HepG2 (cell line): ENCODE results near the gene FSCN2. TPM values are rescaled to one million over a fixed set of nuclear protein-coding genes. Genes with fewer than 3 reads are reported as not detected.

Source experiments
- ARHGAP35 ChIP-seq: sonication (generic); formaldehyde crosslinking; IDR thresholded peaks from 2 replicates; pipeline ENCODE4 v1.9.0; 2022; ENCODE audit warnings: mild to moderate bottlenecking, inconsistent platforms, moderate library complexity, missing genetic modification reagents, borderline replicate concordance
- FOXJ3 ChIP-seq: sonication (generic); formaldehyde crosslinking; IDR thresholded peaks from 2 replicates; pipeline ENCODE4 v1.4.0; 2020; ENCODE audit warnings: missing genetic modification reagents, mild to moderate bottlenecking, borderline replicate concordance
- HDAC6 ChIP-seq: fragments of 200-600 bp; sonication (generic); IDR thresholded peaks from 2 replicates; pipeline ENCODE4 v1.7.0; 2017; ENCODE audit warnings: mild to moderate bottlenecking, antibody characterized with exemption, low read length, low read depth
- MIER2 ChIP-seq: IDR thresholded peaks from 2 replicates; pipeline ENCODE4 v1.6.1; 2016; ENCODE audit warnings: missing biosample characterization, missing genetic modification reagents
- MLLT10 ChIP-seq: sonication (generic); formaldehyde crosslinking; IDR thresholded peaks from 2 replicates; pipeline ENCODE4 v1.4.0; 2020; ENCODE audit warnings: missing genetic modification reagents
- MXD1 ChIP-seq: sonication (generic); formaldehyde crosslinking; IDR thresholded peaks from 2 replicates; pipeline ENCODE4 v1.4.0; 2020; ENCODE audit warnings: mild to moderate bottlenecking, missing genetic modification reagents
- RBFOX2 ChIP-seq: fragments of 200-400 bp; formaldehyde crosslinking; IDR thresholded peaks from 2 replicates; pipeline ENCODE4 v1.6.1; 2017; ENCODE audit warnings: low read depth, mild to moderate bottlenecking, low read length
- SKIL ChIP-seq: sonication (generic); formaldehyde crosslinking; IDR thresholded peaks from 2 replicates; pipeline ENCODE4 v1.8.0; 2022; ENCODE audit warnings: missing genetic modification reagents, mild to moderate bottlenecking, moderate library complexity, borderline replicate concordance
- ZMAT5 ChIP-seq: sonication (generic); formaldehyde crosslinking; IDR thresholded peaks from 2 replicates; pipeline ENCODE4 v1.5.0; 2020; ENCODE audit warnings: mild to moderate bottlenecking, low read depth, missing genetic modification reagents, borderline replicate concordance
- ZNF136 ChIP-seq: sonication (generic); formaldehyde crosslinking; IDR thresholded peaks from 2 replicates; pipeline ENCODE4 v1.8.1; 2022; ENCODE audit warnings: low read depth, mild to moderate bottlenecking, moderate library complexity, missing genetic modification reagents
- ZNF142 ChIP-seq: sonication (generic); formaldehyde crosslinking; IDR thresholded peaks from 2 replicates; pipeline ENCODE4 v1.4.0; 2020; ENCODE audit warnings: missing genetic modification reagents
- ZNF446 ChIP-seq: sonication (generic); formaldehyde crosslinking; IDR thresholded peaks from 2 replicates; pipeline ENCODE4 v1.5.0; 2020; ENCODE audit warnings: mild to moderate bottlenecking, missing genetic modification reagents
- ZNF512B ChIP-seq: sonication (generic); formaldehyde crosslinking; IDR thresholded peaks from 2 replicates; pipeline ENCODE4 v1.5.1; 2020; ENCODE audit warnings: missing genetic modification reagents, mild to moderate bottlenecking, borderline replicate concordance
- ZNF660 ChIP-seq: sonication (generic); formaldehyde crosslinking; IDR thresholded peaks from 2 replicates; pipeline ENCODE4 v1.5.1; 2020; ENCODE audit warnings: mild to moderate bottlenecking, low read depth, missing genetic modification reagents, borderline replicate concordance
- ZNF670 ChIP-seq: sonication (generic); formaldehyde crosslinking; IDR thresholded peaks from 2 replicates; pipeline ENCODE4 v1.8.0; 2022; ENCODE audit warnings: mild to moderate bottlenecking, missing genetic modification reagents, borderline replicate concordance
- ZSCAN29 ChIP-seq: sonication (generic); formaldehyde crosslinking; conservative IDR thresholded peaks from 2 replicates; pipeline ENCODE4 v1.4.0; 2020; ENCODE audit warnings: mild to moderate bottlenecking, missing genetic modification reagents
- polyA plus RNA-seq, 8 experiments: library from polyadenylated mRNA; depleted of rRNA in 3 of 8; stranded (reverse) in 7 of 8; unstranded in 1 of 8; fragments of >200 nt; fragmentation: Illumina TruSeq in 4 of 8; extraction: Trizol in 4 of 8; gene quantifications; 2 replicates each; pipeline versions ENCODE4 v1.2.1 to v1.2.3, GENCODE V29; 2011 to 2016; ENCODE audit warnings: low read depth in 4 of 8, missing spikeins in 1 of 8, mixed read lengths in 1 of 8; ENCODE audit not compliant: insufficient read depth in 1 of 8
- total RNA-seq, 5 experiments: library from RNA; depleted of rRNA; stranded (reverse); fragments of >200 nt; fragmentation: Illumina TruSeq; extraction: Trizol; gene quantifications; 2 replicates each; pipeline ENCODE4 v1.2.3, GENCODE V29; 2016; ENCODE audit warnings: low read depth in 1 of 5

Gene FSCN2
- total and polyA plus RNA-seq, 2 of the 13 experiments (the other 11 are each of a cell fraction or from before 2014, with no cell fraction given) = 0.09 TPM; not detected in 1

GRCh38 chr17:81552244-81553017 lies 24.3 kb downstream of the FSCN2 start, which contains the start of gene FAAP100 (continued):
- peak; percentile 87 for TF ChIP-seq MXD1 (CRISPR knock-in tag)
- no peak; the same call in 1 of the 2 replicates for TF ChIP-seq SKIL (CRISPR knock-in tag)
- no peak for TF ChIP-seq ZNF660
- peak; percentile 80 for TF ChIP-seq ZNF446 (CRISPR knock-in tag)
- no peak for TF ChIP-seq FOXJ3
- no peak for TF ChIP-seq ZMAT5 (CRISPR knock-in tag)
- 0 out of 2 replicates have a peak, but pooled peaks have one; percentile 42 for TF ChIP-seq ZNF136 (CRISPR knock-in tag)
- TF ChIP-seq HDAC6 = no peak
- TF ChIP-seq RBFOX2 = peak; percentile 95
- no peak; the same call in 1 of the 2 replicates for TF ChIP-seq ARHGAP35 (CRISPR knock-in tag)
- peak; percentile 98 for TF ChIP-seq ZNF142 (CRISPR knock-in tag)
- TF ChIP-seq MLLT10 (CRISPR knock-in tag) = no peak
- TF ChIP-seq ZNF670 (CRISPR knock-in tag) = no peak; the same call in 1 of the 2 replicates
- no peak for TF ChIP-seq MIER2 (CRISPR knock-in tag)
- TF ChIP-seq ZSCAN29 = no peak; the same call in 1 of the 2 replicates
- TF ChIP-seq ZNF512B (CRISPR knock-in tag) = no peak
